ENCODE data around the gene PACS2. TPM values are rescaled to one million over a fixed set of nuclear protein-coding genes. Genes with fewer than 3 reads are reported as not detected.

Gene PACS2
- polyA plus RNA-seq, 12 donors: 67.5 to 107 (median 84.6) TPM; not detected in 1

DNA sequence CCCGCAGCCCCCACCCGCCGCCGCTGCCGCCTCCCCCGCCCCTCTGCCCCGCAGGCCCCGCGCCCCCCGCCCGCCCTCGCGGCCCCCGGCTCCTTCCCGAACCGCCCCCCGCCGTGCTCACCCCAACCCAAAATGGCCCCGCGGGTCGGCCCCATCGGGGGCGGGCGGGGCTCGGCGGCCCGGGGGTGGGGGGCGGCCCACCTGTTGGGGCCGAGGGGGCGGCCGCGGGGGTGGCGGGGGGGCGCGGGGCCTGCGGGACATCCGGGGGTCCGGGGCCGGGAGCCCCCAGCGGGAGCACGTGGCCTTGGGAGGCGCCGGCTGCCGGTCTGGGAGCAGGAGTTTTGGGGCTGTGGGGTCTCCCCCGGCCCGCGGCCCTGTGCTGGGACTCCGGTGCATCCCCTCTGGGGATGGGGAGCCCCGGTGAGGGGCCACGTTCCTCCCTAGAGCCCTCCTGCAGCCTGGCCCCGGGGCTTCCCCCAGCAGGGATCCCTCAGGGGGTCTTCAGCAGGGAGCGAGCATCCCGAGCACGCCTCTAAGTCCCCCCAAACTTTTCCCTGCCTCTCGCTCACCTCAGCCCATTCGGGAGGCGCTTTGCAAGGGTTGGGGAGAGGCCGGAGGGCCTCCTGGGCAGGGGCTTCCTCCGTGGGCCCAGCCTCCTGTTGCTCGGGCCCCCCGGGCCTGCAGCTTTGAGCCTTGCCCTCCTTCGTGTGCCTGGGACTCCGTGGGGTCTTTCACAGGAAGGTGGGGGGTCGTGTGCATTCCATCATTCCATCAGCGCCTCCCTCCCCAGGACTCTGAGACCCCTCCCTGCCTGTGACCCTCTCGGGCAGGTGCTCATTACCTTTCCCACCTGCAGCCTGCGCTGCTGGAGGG lies 105.8 kb downstream of the PACS2 start:
- DNase-seq: no peak

DNA sequence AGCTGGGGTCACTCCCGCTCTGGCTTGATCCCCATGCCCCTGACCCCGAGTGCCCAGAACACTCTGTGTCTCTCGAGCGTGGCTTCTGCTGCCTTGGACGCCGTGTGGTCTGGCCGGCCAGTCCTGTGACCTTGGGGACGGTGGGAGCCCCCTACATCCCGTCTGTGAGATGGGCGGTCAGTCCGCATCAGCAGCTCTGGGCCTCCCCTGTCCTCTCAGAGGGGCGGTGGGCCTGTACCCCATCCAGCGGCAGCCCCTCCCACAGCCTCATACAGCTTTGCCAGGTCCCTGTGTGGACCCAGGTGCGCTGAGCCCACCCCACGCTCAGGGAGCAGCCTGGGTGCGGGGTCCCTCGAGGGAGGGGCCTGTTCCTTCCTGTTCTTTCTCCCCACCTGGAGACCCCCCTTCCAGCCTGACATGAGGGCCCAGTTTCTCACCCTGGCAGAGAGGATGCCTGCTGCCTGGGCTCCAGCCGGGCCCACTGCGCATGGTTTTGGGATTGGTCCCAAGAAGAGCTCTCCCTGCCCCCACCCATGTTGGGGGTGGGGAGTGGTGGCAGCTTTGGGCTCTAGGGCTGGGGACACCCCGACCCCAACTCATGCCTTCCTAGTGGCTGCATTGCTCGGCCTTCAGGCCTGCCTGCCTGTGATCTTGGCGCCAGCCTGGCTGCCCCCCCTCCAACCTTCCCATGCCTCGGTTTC lies 106.6 kb downstream of the PACS2 start:
- DNase-seq: no peak

DNA sequence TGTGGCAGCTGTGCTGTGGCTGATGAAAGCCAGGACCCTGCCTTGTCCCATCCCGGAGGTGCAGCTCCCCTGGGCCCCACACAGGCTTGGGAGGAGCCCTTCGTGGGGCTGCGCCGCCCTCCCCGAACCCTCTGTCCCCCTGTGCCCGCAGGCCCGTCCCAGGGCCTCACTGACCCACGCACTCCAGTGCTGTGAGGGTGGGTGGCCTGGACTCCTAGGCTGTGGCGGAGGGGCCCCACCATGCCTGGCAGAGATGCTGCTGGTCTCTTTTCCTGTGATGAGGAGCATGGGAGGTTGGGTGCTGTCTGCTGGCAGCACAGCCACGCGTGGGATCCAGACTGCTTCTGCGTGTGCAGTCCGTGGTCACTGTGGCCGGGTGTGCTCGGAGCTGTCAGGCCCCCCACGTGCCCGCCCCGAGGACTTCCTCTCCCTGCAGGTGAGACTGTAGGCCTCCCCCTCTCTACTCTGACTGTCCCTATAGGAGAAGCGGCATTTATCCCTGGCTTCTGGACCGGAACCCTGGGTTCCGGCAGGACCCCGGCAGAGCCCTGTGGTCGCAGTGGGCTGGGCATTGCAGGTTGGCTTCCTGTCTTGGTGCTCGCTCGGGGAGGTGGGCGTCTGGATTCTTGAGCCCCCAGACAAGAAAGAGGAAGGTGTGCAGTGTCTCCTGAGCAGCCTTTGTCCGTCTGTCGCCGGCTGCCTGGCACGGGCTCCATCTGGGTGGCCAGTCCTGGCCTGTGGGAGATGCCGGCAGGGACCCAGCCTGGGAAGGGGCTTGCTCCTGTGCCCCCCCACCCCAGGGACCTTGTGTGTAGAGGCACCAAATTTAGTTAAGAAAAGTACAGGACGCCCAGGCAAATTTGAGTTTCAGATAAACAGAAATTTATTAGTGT lies 107.4 kb downstream of the PACS2 start:
- no peak for DNase-seq

DNA sequence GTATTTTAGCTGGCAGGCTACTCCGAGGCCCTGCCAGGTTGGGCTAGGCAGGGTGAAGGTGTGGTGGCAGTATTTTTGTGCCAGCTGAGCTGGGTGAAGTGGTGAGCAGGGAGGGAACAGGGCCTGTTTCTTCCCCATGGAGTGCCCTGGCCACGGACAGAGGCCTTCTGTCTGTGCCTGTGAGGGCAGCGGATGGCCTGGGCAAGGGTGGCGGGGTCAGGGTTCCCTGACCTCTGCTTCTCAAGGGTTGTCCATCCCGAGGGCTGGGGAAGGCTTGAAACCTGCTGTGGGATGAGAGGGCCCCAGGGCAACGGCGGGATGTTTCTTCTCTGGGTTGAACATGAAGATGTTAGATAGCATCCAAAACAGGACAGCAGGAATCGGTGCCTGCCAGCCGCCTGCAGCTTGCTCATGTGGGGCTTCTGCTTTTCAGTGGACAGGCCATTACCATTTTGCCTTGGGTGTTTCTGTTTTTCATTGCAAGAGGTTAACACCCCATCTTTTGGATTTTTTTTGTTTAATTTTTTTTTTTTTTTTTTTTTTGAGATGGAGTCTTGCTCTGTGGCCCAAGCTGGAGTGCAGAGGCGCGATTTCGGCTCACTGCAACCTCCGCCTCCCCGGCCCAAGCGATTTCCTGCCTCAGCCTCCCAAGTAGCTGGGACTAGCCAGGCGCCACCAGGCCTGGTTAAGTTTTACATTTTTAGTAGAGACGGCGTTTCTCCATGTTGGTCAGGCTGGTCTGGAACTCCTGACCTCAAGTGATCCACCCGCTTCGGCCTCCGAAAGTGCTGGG lies 108.3 kb downstream of the PACS2 start:
- DNase-seq: no peak

DNA sequence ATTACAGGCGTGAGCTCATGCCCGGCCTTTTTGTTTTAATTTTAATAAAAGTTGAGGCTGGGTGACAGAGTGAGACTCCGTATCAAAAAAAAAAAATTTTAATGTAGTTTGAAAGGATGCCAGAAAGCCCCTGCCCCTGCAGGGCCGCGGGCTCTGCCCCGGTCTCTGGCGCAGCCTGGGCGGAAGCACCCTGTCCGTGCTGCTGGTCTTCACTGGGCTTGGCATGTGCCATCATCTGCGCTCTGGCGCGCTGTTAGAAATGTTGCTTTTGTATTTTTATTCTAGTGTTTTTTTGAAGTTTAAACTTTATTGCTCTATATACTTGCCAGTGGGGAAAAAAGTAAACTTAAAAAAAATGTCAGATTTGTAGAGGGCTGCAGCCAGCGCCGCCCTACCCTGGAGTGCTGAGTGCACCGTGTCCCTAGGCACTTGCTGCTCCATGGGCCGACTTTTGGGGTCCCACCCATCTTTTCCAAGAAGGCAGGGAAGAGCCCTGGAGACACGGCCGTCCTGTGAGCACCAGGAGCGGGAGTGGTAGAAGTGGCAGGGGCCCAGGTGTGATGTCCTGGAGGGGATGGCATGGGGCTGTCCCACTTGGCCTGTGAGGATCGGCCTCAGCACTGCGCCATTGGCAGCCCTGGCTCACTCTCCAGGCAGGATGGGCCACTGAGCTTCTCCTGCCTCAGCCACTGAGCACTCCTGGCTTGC lies 109.1 kb downstream of the PACS2 start:
- DNase-seq: no peak

DNA sequence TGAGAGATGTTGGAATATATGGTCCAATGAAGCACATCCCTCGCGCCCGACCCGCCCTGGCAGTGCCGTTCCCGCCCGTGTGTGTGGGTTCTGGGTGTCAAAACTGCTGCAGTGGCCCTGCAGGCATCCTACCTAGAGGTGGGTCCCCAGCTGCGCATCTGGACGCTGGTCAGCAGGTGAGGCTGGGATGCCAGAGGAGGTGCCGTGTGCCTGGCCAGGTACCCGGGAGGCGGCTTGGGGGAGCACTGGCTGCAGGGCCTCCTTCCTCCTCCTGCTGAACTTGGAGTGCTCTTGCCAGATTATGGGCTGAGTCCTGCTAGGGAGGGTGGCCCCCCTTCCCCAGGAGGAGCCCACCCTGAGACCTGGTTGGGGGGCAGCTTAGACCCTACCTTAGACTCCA lies 110.3 kb downstream of the PACS2 start:
- no peak for DNase-seq

DNA sequence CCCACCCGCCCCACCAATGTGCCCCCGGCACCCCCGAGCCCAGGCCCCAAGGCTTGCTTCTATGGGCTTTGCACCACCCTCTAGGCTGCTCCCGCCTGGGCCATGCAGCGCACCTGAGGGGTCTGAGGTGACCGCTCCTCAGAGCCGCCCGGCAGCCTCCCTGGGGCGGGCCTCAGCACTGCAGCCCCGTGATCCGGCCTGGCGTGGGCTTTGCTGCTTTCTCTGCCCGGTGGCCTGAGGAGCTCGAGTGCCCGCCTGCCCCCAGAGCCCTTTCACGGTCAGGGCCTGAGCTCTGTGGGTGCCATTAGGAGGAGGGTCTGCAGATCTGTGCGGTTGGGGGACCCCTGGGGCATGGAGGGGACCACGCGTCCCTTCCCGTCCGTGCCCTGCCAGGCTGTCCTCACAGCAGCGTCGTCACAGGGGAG lies 111.3 kb downstream of the PACS2 start:
- no peak for DNase-seq

DNA sequence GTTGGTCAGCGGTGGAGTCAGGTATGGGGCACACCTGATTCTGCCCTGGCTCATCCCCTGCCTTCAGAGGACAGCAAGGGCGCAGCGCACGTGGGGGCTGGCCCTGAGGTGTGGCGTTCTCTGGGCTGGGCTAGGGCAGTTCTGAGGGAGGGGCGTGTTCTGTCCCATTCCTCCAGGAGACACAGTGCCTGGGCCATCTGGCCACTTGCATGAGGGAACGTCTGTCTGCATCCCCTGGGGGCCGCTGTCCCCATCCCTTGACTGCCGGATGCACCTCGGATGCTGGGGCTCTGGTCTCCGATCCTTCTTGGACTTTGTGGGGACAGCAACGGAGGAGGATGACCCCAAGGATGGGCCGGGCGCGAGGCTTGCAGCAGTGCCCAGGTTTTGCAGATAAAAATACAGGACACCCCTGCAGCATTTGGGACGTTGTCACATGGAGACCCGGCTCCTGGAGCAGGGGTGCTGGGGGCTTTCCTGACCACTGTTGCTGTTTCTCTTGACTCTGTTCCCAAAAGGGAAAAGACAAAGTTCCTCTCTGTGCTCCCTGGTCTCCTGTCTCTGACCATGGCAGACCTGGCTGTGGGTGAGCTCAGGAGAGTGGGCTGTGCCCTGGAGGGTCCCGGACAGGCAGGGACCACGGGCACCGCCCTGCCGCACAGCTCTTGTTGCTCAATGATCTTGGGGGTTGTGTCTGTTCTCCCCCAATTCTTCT lies 112.0 kb downstream of the PACS2 start:
- no peak for DNase-seq

DNA sequence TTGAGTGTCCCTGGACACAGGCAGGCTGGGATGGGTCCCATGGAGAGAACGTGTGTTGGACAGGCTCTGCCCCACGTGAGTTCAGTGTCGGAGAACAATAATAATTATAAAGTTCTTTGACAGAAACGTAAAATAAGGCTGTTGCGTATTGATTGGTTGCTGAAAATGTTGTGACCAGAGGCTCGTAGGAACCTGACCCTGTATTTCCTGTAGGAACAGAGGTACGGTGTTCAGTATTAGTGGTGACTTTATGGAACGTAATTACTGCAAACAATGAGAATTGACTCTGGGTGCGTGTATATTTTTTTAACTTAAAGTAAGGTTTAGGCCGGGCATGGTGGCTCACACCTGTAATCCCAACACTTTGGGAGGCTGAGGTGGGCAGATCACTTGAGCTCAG lies 112.9 kb downstream of the PACS2 start:
- no peak for DNase-seq

DNA sequence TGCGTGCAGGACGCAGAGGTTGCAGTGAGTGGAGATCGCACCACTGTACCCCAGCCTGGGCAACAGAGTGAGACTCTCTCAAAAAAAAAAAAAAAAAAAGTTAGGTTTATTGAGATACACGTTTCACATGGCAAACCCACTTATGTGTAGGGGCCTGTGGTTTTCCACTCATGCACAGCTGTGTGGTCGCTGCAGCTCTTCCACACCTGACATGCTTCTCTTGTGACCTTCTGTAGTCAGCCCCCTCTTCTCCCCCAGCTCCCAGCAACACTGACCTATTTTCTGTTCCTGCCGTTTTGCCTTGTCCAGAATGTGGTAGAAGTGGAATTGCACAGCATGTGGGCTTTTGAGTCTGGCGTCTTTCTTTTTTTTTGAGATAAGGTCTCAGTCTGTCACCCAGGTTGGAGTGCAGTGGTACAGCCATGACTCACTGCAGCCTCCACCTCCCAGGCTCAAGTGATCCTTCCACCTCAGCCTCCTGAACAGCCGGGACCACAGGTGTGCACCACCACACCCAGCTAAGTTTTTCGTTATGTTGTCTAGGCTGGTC lies 113.5 kb downstream of the PACS2 start:
- no peak for DNase-seq

DNA sequence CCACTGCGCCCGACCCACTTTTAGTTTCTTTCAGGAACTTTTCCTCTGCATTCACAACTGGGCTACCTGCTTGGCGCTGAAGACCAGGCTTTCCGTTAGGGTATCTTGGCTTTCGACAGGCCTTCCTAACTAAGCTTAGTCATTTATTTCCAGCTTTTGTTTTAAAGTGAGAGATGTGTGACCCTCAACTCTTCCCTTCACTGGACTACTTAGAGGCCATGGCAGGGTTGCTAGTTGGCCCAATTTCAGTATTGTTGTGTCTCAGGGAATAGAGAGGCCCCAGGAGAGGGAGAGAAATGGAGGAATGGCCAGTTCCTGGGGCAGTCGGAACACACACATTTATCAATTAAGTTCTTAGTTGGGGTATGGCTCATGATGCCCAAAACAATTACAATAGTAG lies 115.5 kb downstream of the PACS2 start:
- DNase-seq: no peak

DNA sequence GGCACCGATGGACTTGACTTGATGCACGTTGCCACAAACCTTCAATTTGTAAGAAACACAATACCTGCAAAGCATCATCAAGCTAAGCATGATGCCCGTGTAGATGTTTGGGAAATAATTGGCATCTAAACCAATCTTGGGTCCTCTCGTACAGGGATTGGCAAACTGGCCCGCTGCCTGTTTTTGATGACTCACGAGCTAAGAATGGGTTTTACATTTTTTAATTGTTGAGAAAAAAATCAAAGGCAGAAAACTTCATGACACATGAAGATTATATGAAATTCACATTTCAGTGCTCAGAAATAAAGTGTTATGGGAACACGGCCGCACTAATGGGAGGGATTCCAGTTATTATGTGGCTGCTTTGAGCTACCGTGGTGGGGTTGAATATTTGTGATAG lies 116.0 kb downstream of the PACS2 start:
- no peak for DNase-seq

DNA sequence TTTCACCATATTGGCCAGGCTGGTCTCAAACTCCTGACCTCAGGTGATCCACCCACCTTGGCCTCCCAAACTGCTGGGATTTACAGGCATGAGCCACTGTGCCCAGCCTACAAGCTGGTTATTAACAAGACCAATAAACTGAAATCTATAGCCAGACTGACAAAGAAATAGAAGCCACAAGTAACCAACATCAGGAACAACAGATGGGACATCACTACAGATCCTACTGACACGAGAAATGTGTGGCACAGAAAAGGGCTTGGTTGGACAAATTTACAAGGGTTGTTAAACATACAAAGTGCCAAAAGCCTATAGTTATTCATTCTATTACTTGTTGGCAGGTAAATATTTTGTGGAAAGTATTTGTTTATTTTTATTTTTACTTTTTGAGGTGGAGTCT lies 116.7 kb downstream of the PACS2 start:
- no peak for DNase-seq

DNA sequence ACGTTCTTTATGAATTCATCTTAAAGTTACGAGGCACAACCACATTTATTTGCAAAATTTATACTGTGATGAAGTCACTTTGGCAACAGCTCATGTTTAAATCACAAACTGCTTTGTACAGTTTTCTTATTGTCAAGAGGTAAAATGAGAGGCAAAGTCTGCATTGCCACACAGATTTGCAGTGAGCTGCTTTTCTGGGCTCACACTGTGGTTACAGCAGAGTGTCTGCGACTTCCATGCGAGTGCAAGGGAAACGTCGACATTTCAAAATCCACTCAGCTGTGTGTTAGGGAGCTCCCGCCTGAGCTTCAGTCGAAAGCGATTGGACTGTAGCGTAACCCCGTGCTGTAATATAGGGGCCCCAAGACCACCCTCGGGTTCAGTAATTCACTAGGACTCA lies 118.1 kb downstream of the PACS2 start:
- no peak for DNase-seq

DNA sequence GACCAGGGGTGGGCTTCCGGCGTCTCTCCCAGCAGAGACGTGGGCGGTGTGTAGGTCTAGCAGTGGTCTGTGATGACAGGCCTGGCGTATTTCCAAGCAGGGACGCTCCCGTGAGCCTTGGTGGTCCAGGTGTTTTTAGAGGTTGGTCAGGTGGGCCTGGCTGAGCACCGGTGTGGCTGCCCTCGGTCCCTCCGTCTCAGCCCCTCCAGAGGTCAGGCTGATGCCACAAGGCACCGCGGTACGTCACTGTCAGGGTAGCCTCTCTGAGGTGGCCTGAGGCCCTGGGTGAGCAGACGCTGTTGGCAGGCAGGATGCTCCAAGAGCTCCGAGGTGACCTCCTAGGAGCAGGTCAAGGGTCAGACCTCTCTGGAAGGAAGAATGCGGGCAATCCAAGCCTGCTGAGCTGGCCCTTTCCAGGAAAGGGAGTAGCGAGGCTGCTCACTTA lies 118.6 kb downstream of the PACS2 start:
- DNase-seq: no peak

DNA sequence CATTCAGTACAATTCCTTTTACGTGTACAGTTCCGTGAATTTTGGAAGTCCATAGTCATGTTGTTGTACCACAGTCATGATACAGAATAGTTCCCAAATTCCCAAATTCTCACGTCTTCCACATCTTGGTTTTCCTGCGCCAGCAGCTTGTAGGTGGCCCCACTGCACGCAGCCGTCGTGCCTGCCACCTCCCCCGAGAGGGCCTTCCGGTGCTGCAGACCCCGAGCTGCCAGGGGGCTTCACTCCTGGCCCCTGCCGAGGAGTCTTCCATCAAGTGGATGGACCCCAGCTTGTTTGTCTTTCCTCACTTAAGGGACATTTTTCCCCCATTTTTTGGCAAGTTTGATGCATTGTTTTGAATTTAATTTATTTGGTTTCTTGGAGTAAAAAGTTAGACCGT lies 121.9 kb downstream of the PACS2 start:
- DNase-seq: no peak

DNA sequence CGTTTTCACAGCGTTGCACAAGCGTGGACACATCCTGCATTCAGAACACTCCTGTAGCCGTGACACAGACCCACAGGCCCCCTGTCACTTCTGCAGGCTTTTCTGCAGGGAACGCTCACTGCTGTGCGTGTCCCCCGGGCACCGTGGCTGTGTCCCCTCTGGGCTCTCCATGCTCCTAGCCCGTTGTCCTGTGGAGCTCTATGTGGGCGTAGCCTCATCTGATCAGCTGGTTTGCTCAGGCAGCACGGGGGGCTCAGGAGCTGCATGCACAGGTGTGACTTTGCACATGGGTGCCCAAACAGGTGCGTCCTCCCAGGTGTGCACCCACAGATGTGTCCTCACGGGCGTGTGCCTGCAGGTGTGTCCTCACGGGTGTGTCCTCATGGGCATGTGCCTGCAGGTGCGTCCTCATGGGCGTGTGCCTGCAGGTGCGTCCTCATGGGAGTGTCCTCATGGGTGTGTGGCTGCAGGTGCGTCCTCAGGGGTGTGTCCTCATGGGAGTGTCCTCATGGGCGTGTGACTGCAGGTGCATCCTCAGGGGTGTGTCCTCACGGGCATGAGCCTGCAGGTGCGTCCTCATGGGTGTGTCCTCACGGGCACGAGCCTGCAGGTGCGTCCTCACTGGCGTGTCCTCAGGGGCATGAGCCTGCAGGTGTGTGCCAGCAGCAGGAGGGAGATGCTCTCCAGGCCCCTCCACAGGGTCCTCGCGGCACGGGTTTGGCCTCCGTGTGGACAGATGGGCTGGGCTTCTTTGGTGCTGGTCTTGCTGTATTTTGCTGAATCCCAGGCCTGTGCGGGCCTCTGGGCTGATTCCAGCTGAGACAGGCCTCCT lies 122.6 kb downstream of the PACS2 start:
- no peak for DNase-seq

DNA sequence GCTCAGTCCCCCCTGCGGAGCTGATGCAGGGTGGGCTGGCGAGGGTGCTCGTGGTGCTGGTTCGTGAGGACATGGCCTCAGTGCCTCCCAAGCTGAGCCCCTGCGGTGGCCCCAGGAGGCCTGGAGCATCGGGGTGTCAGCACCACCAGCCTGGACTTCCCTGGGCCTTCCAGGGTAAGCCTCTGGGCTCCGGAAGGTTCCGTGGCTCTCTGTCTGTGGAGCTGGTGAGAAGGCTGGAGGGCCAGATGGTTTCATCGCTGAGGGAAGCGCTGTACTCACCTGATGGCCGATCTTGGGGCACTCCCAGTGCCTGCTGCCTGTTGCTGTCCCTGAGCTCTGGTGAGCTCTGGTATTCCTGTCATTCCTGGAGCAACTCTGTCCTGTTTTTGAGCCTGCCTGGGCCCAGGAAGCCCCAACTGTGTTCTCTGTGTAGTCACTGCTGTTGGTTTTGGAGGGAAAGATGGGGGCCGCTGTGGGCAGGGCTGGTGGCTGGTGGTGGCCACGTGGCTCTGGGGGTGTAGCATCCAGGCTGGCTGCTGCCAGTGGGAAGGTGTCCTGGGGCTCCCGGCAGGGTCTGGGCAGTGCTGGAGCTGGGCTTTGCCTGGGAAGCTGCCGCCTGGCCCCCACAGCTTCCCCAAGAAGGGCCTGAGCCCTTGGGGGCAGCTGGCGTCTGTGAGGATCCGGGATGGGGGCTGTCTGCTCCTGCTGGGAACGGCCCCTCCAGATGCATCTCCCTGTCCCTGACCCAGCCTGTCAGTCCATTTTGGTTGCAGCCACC lies 123.4 kb downstream of the PACS2 start:
- DNase-seq: no peak
